Left kidney (tissue), 2 donors: ENCODE results near the gene CD55. TPM values are rescaled to one million over a fixed set of nuclear protein-coding genes. Genes with fewer than 3 reads are reported as not detected.

Source experiments
- DNase-seq: peaks from one replicate; pipeline ENCODE4 v3.0.0-alpha.2; 2013
- polyA plus RNA-seq: library from polyadenylated mRNA; unstranded; fragments of 120-200 nt; gene quantifications from one replicate; pipeline ENCODE4 v1.2.1, GENCODE V29; 2013; ENCODE audit not compliant: insufficient read length

CD55 gene
- polyA plus RNA-seq, 1 donor, result 50.5 TPM

- DNase-seq, result no peak
Measured at GRCh38 chr1:207328908-207329440, 7.5 kb downstream of the CD55 start.

- no peak for DNase-seq
Measured at GRCh38 chr1:207329469-207329868, 8.0 kb downstream of the CD55 start.

DNA sequence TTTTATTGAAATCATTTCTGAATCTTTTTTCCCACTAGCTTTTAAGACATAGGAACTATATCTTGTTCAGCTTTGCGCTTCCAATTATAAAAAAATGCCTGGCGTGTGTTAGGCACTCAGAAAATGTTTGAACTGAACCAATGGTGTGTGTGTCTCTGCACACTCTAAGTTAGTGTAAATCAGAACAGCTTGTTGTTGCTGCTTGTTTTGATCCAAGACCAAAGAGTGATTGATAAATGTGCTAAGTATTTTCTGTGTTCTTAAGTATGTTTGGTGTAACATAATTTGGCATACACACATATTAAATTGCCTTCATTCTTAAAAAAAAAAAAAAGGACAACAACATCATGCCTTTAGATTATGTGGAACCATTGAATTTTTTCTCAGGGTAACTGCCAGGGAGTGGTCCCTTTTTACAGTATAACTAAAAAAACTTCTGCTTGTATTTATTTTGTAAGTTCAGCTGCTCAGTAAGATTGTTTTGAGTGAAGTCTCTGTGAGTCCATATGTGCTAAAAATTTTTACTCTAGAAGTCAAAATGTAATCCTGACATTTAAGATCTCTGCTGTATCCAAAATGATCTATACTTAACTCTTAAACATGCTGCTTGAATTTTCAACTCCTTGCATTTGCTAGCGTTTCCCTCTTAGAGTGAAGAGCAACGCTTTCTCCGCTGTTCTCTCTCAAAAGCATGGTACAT is 8.7 kb downstream of the CD55 start:
- DNase-seq, result no peak

- DNase-seq, result no peak
Measured at GRCh38 chr1:207331354-207332313, 10.2 kb downstream of the CD55 start.

- DNase-seq, result no peak
Measured at GRCh38 chr1:207333009-207333600, 11.6 kb downstream of the CD55 start.

DNA sequence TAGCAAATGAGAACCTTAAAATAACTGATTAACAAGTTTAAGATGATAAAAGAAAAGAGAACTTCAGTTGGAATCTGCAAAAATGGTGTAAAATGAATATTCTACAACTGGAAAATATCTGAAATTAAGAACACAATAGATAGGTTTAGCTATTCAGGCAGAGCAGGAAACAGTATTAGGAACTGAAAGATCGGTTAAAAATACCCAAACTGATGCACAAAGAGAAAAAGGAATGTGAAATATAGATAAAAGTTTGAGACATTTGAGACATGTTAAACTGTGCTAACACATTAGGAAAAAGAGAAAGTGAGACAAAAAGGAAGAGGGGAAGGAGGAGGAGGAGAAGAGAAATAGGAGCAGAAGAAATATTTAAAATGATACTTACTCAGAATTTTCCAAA is 12.1 kb downstream of the CD55 start:
- DNase-seq, result no peak

DNA sequence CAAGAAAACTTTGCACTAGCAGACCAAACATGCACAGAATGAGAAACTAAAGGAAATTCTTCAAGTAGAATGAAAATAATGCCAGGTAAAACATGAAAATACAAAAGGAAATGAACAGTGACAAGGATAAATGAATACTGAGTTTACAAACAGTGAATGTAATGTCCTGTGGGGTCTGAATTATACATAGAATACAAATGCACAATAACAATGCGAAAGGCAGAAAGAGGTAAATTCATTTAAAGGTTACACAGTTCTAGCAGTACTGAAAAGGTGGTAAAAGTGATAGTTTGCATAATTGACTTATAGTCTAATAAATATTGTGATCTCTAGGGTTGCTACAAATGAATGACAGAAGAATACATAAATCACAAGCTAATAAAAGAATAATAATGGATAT is 12.9 kb downstream of the CD55 start:
- DNase-seq, result no peak

DNA sequence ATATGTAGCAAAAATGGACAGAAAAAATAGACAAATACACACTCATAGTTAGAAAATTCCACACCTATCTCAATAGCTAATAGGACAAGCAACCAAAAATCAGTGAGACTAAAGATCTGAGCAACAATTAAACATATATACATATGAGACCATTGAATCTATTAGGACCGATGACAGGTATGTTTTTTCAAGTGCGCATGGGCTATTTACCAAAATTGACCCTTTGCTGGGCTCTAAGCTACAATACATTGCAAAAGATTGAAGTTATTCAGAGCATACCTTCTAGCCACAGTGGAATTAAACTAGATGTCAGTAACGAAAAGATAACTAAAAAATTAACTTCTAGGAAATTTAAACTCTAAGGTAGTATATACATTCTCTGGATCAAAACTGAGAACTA is 13.7 kb downstream of the CD55 start:
- DNase-seq, result no peak

- no peak for DNase-seq
Measured at GRCh38 chr1:207335695-207336363, 14.4 kb downstream of the CD55 start.

GRCh38 chr1:207336559-207337467 is 15.3 kb downstream of the CD55 start:
- DNase-seq, result no peak

- no peak for DNase-seq
Measured at GRCh38 chr1:207342332-207342731, 20.9 kb downstream of the CD55 start.

- DNase-seq, result no peak
Measured at GRCh38 chr1:207343675-207344074, 22.2 kb downstream of the CD55 start.

DNA sequence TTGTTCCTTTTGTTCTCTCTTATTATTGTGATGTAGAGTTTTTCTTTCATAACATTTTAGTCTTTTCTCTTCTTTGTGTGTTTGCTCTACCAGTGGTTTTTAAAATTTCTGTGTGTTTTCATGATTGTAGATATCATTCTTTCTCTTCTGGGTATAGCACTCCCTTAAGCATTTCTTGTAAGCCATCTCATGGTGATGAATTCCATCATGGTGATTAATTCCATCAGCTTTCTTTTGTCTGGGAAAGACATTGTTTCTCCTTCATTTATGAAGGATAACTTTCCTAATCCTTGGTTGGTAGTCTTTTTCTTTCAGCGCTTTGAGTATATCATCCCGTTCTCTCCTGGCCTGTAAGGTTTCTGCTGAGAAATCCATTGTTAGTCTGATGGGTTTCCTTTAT is 22.7 kb downstream of the CD55 start:
- DNase-seq, result no peak

DNA sequence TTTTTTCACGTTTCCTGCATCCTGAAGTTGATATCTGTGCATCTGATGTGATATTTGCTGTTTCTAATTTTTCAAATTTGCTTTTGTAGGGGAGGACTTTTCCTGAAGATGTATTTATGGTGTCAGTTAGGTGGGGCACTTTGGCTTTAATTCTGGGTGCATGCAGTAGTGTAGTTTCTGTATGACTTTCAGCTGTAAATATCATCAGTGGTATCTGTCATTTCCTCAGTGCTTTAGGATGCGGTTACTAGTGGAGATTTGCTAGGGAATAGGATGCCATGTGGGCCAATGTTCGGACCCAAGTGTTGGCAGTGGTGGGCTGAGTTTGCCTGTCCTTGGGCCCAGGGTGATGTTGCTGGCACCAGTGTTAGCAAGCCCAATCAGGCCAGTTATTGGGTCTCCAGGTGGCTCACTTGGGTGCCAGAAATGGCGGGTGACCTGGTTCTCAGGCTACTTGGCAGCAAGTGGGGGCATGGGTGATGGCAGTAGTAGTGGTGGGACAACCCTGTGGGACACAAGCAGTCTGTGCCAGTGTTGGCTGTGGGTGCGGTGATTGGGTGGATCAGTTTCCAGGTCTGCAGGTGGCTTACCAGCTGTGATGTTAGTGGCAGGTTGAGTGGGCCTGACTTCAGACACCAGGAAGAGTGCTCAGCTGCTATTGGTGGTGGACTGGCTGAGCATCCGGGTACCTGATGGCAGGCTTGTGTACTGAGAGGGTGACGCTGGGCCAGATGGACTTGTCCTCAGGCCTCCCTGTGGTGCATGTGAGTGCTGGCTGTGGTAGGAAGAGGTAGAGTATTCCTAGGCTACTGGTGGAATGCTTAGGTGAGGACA is 24.4 kb downstream of the CD55 start:
- no peak for DNase-seq

DNA sequence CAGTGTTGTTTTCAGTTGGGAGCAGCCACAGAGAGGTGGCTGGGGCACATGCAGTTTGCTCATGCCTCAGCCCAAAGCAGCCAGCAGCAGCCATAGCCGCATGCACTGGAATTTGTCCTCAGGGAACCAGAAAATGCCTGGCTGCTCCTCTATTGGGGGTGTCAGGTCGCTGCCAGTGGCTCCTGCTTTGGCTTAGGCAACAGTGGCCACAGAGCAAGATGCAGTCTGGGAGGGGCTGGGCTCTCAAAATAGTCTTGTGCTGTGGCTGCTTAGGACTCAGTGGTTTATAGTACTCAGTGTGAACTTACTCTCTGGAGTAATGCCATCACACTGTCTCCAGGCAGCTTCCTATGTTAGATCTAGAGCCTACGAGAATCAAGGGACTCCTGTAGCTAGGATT is 25.0 kb downstream of the CD55 start:
- no peak for DNase-seq

DNA sequence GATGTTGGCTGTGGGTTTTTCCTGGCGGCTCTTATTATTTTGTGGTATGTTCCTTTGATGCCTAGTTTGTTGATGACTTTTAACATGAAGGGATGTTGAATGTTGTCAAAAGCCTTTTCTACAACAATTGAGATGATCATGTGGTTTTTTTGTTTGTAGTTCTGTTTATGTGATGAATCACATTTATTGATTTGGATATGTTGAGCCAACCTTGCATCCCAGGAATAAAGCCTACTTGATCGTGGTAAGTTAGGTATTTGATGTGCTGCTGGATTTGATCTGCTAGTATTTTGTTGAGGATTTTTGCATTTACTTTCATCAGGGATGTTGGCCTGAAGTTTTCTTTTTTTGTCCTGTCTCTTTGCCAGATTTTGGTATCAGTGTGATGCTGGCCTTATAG is 28.5 kb downstream of the CD55 start:
- DNase-seq, result no peak

DNA sequence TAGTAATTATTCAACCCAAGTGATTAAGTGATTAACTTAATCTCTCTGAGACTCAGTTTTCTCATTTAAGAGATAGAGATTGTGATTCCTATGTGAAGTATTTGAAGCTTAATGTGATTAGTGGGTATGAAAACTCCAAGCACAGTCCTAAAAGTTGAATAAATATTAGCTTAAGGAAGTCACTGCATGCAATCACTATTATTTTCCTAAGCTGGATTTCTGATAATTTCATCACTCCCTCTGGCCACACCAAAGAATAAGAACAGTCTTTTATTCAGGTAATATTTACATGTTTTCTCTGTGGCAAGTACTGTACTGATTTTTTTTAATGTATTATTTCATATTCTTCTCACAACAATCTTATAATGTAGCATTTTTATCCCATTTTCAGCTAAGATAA is 31.1 kb downstream of the CD55 start:
- no peak for DNase-seq

DNA sequence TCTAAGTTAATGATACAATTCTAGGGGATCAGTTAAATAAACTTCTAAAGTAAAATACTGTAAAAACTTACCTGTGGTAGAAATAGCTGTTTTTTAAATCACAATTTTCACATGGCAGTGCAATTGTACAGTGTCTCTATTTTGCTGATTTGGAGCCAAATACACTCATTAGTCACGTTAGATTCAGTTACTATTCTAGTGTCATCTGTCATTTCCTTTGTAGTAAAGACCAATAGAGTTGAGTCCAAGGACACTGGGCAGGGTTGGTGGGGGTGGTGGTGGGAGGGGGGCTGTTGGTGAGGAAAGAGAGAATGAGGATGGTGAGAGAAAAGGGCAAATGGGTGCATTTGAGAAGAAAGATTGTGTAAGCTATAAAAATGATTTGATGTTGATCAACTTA is 33.6 kb downstream of the CD55 start:
- DNase-seq, result no peak

DNA sequence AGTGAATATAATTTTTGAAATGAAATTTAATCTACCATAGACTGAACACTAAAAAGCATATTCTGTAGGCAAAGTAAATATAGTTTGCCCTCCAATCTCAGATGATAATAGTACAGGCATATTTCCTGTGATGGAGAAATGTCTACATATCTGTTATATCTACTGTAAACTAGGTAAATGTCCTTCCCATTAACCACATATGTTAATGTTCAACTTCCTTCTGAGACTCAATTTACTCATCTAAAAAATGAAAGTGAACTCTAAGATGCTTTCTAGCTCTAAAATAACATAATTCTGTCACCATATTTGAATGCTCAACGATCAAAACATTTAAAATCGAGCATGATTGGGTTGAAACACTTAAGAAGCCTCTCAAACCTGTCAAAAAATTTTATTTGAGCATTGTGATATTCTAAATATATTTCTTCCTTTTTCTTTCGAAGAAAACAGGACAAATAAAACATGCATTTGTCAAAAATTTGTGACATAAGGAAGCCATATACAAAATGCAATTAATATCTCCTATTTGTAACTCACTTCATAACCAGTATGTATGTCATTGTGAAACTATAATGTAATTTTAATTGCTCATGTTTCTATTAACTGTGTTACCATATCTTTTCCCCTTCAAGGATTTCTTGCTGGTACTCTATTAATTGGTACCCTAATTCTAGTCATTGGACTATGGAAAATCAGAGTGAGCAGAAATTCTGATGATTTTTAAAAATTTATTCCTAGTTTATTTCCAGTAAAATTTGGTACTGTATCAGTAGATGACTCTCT is 34.2 kb downstream of the CD55 start:
- no peak for DNase-seq
